CD4-positive, alpha-beta T cell treated with Interleukin-21 for 1 hour (primary cell): ENCODE data around the gene SWAP70.
A peak's percentile ranks its signal among the peaks of the same experiment; 100 is the strongest.

Experiments used
- DNase-seq: peaks from one replicate; pipeline ENCODE4 v3.0.0-alpha.2; 2020

The SWAP70 gene

GRCh38 chr11:9755561-9756185, 91.8 kb downstream of the SWAP70 start:
- DNase-seq, result no peak

DNA sequence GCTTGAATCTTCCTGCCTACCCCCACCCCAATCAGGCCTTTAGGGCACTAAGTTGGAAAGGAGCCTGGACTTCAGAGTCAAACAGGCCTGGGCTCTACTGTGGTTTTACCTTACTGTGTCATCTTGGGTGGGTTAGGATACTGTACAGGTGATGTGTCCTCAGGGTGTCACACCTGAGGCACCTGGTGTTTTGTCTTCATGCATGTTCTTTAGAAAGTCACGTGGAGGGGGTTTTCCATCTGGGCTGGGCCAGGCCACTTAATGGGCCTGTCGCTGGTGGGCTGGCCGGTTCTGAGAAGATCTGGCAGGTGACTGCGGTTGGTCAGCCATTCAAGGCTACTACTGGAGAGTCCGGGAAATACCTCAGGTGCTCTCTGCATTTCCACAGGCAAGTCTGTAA, 92.6 kb downstream of the SWAP70 start:
- DNase-seq, result no peak

DNA sequence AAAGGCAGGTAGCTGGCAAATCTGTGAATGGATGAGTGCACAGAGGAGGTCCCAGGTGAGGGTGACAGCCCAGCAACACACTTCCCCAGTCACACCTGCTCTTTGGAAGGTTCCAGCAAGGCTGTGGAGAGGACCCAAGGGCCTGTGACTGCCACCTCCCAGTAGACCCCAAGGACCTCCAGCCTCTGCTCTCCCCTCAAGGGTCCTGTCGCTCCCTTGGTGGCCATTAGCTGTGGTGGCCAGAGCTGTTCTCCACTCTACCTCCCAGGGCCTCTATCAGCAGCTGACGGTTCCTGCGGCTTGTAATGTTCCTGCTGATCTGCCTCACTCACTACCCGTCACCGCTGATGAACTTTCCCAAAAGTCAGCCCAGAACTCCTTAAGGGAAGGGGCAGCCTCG, 93.0 kb downstream of the SWAP70 start:
- no peak for DNase-seq

- DNase-seq, result peak; percentile 91
These were observed 94.1 kb downstream of the SWAP70 start for GRCh38 chr11:9757809-9758636.

GRCh38 chr11:9758637-9759518, 95.0 kb downstream of the SWAP70 start:
- DNase-seq, result peak; percentile 47

DNA sequence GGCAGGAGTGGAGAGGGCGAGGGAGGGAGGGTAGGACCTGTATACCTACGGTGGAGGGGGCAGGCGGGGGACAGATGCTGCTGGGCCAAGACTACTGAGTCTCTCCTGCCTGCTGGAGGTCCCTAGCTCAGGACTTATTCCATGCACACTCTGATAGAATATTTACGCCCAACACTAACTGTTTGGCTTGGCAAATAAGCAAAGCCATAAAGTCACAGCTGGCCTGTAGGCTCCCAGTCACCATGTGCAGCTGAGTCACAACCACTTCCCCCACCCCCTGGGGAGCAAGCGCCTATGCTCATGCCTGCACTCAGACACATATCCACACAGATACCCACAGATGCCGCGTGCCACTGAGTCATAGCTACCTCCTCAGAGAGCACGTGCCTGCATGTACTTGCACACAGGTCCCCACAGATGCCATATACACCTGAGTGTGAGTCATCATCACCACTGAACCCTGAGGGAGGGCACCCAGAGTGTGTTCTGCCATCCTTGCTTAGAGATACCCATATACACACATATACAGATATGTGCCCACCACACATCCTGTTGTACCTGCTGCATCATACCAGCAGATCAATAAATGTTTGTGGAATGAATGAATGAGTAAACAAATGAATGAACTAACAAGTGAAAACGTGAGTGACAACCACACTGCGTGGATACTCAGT, 95.8 kb downstream of the SWAP70 start:
- DNase-seq, result peak; percentile 59

GRCh38 chr11:9760193-9760575, 96.3 kb downstream of the SWAP70 start:
- no peak for DNase-seq

DNA sequence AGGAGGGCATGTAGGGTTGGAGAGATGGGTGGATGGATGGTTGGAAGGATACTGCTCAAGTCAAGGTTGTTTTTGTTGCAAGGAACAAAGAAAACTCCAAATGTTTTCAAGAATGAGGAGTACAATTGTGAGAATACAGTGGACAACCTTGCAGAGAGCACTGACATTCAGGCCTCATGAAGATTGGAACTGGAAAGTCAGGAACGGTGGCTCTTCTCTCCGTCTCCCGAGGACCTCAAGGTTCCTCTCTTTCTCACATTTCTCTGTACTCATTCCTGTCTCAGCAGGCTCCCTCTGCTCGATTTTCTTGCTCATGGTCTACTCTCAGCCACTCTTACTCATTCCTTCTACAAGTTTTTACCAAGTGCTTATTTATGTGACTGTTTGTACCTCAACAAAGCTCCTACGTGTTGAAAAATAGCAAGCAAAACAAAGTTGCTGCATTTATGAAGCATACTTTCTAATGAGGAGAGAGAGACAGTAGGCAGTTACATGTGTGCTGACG, 97.6 kb downstream of the SWAP70 start:
- DNase-seq, result no peak

GRCh38 chr11:9762531-9762930, 98.7 kb downstream of the SWAP70 start:
- no peak for DNase-seq

- no peak for DNase-seq
These were observed 99.4 kb downstream of the SWAP70 start for GRCh38 chr11:9763301-9763700.

GRCh38 chr11:9765320-9766101, 101.6 kb downstream of the SWAP70 start:
- no peak for DNase-seq

GRCh38 chr11:9769621-9770020, 105.7 kb downstream of the SWAP70 start:
- DNase-seq, result no peak

GRCh38 chr11:9771071-9771511, 107.2 kb downstream of the SWAP70 start:
- DNase-seq, result no peak

GRCh38 chr11:9772218-9772617, 108.3 kb downstream of the SWAP70 start:
- no peak for DNase-seq

GRCh38 chr11:9773524-9773923, 109.6 kb downstream of the SWAP70 start:
- no peak for DNase-seq

DNA sequence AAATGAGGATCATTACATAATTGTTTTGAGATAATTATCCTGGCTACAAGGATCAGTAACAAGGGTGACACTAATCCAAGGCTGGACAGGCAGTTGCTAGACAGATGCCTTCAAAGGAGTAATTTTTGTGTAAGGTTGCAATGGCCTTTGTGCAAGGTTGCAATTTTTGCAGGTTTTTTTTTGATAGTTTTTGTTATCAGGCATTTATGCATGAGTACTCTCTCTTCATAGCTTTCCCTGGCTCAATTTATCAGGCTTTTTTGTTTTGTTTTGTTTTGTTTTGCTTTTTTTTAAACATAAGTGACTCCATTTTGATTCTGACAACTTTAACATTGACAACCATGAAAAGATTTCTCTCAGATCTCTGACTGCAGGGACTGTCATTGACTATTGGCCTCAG, 110.2 kb downstream of the SWAP70 start:
- no peak for DNase-seq

DNA sequence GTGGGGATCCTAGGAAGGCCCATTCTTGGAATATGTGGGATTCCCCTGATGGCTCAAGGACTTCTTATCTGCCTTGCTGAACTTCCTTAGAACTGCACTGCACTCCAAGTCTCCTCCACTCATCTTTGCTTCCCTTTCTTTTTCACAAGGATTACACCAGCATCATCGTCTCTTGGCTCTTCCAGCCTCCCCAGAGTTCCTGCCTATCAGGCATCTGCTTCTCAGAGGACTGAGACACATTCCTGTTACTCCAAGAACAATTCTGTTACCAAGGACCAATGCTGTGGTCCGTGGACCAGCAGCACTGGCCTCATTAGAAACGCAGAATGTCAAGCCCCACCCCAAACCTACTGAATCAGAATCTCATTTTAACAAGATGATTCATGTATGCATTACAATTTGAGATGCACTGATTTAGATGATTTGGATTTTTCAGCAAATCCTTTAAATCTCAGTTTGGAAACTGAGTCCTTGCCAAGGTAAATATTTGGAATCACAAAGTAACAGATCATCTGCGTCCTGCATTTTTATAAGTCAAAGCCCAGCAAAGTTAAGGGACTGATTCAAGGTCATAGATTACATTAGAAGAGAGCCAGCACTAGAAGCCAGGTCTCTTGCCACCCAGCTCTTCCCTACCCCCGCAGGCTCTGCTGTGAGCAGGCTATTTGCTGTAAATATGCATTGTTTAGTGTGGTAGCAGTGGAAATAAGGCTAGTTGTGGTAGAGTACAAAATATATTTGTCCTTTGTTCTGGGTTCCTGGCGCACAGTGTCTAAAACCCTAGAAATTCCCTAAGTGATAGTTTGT, 110.9 kb downstream of the SWAP70 start:
- DNase-seq, result no peak

DNA sequence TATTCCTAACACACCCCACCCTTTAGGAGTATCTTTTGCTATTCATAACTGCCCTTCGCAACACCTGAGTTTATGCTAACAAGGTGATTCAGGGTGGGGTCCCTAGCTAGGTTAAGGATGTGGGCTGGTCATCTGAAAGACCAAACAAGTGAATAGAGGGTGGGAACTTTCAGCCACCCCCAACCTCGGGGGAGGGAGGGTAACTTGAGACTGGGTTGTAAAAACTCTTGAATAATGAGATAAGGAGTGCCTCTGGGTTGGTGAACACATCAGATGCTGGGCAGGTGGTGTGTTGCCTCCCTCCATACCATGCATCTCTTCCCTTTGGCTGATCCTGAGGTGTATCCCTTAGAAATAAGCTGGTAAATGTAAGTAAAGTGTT, 111.5 kb downstream of the SWAP70 start:
- no peak for DNase-seq

DNA sequence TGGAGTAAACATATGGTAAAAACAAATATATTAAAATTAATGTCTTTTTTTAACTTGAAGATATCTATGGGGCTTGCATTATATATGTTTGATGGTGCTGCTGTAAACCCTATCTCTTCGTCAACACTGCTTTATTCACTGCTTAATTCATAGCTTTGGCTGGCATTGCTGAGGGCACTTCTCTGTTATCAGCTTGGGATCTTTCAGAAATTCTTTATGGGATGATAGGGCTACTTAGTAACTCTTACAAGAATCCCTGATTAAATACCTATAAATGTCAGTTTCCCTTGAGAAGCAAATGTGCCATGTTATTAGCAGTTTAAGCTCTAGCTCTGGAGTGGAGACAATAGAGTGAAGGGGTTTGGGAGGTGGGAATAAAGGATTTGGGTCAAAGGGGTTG, 112.3 kb downstream of the SWAP70 start:
- DNase-seq, result no peak

DNA sequence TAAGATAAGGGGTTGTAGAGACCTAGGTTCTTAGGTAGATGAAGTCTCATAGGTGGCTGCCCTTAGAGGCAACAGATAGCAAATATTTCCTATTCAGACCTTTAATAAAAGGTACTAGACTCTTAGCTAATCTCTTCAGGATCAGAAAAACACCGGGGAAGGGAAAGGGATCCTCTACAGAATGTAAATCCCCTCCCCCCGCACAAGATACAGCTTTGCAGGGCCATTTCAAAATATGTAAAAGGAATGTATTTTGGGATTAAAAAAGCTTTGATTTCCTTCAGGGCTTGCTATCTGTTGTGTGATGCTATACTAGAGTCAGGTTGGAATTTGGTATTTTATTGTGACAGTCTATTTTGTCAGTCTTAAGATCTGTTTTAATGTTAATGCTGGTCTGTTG, 113.2 kb downstream of the SWAP70 start:
- DNase-seq, result no peak

- DNase-seq, result no peak
These were observed 113.6 kb downstream of the SWAP70 start for GRCh38 chr11:9777525-9777924.
